GM19372 (cell line): ENCODE measurements around the gene JARID2.

Experiments used
- ATAC-seq: cut with Tn5 transposase; IDR thresholded peaks from one replicate; pipeline ENCODE4 v1.9.1; 2021; ENCODE audit warnings: mild to moderate bottlenecking, low read depth, moderate library complexity; ENCODE audit not compliant: unreplicated experiment

The JARID2 gene

GRCh38 chr6:15496345-15497131, 250.7 kb downstream of the JARID2 start:
- no peak for ATAC-seq

DNA sequence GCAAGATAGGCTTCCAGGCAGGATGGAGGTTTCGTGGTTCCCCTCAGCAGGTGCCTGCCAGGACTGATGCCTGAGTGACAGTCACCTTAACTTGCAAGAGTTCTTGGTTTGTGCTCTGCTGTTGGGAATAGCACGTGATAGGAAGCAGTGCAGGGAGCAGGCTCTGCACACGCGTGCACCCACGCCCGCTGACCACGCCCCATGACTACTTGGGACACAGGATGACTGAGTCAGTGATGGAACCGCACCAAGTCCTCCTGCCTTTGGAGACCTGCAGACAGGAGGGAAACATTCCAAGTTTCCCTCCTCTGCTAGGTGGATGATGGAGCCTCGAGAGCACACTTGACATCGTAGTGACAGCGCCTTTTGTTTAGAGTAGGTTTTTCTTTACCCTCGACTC, 252.8 kb downstream of the JARID2 start:
- no peak for ATAC-seq

DNA sequence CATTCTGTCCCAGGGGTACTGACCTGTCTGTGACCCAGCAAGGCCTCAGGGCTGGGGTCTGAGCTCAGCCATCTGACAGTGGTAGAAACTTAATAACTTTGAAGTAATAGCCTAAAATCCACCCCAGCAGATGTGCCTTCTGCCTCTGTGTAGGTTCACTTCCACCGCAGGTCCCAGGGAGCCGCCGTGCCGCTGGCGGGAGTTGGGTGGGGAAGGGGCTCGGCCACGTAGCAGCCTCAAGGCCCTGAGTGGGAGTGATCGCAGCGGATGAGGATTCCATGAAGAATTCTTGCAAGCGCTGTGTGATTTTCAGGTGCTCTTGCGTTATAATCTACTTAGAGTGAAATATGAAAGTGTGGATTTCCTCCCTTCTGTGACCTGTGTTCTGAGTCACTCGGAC, 253.3 kb downstream of the JARID2 start:
- ATAC-seq, result no peak

GRCh38 chr6:15499591-15499990, 253.7 kb downstream of the JARID2 start:
- no peak for ATAC-seq

DNA sequence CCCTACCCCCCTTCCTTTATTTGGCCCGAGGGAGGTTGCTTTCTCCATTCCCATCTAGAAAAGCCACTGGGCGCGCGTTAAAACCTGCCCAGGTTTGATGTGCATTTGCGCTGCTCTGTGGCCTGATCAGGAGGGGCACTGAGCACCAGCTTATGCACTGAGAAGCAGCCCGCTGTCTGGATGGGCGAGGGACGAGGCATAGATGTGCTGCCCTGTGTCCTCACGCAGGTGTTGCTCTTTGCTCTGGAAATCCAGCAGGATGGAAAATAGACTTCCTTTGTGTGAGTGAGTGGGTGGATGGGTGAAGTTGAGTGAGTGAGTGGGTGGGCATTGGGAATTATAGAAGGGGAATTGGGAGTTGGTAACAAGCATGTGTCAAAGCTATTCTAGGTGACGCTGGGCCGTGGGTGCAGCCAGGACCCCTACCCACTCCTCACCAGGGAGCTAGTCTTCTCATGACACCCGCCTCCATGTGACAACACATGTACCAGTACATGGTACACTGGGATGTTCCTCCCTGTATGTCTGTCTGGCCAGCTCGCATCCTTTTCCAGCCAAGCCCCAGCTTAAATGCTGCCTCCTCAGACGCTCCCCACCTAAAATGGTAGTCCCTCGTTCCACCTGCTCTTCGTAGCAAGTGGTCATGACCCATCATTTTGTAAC, 254.3 kb downstream of the JARID2 start:
- no peak for ATAC-seq

DNA sequence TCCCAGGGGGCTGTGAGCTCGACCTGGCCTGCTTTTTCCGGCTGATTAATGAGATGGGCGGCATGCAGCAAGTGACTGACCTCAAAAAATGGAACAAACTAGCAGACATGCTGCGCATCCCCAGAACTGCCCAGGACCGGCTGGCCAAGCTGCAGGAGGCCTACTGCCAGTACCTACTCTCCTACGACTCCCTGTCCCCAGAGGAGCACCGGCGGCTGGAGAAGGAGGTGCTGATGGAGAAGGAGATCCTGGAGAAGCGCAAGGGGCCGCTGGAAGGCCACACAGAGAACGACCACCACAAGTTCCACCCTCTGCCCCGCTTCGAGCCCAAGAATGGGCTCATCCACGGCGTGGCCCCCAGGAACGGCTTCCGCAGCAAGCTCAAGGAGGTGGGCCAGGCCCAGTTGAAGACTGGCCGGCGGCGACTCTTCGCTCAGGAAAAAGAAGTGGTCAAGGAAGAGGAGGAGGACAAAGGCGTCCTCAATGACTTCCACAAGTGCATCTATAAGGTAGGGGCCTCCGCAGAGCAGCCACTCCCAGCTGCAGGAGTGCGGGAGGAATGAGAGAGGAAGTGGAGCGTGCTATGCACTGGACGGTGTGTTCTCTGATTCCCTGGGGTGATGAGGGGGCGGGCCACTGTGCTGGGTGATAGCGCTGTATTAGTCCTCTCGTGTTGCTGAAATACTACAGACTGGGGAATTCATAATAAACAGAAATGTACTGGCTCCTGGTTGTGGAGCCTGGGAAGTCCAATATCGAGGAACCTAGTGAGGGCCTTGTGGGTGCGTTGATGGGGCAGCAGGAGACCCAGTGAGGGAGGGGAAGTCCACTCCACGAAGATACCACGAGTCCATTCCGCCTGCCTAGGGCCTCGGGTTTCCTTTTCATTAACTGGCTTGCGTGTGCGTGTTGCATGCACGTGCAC, 255.3 kb downstream of the JARID2 start:
- ATAC-seq, result no peak

DNA sequence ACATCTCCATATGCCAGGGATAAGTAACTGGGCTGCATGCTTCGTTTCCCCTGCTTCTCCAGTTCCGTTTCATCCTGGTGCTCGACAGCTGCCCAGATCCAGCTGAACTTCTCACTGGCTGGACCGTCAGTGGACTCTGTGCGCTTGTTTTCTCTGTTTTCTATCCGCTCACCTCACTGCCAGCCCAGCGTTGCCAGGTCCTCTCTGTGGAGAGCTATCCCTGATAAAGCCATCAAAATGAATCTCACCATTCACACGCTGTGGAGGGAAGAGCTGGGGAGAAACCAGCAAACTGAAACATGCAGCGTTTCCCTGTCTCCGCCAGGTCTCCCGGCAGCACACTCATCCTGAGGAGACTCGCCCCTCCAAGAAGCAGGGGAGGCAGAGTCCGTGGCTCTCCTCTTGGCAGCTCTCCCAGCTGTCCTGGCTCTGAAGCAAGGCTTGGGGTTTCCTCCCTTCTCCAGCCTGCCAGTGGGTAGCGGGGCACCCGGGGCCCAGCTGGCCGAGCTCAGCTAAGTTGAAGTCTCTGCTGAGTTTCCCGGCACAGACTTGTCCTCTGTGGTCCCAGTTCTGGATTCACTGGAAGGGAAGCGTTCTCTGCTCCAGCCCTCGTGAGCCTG, 256.1 kb downstream of the JARID2 start:
- ATAC-seq, result no peak

GRCh38 chr6:15502446-15503345, 256.8 kb downstream of the JARID2 start:
- no peak for ATAC-seq

GRCh38 chr6:15503346-15503680, 257.4 kb downstream of the JARID2 start:
- ATAC-seq, result no peak

DNA sequence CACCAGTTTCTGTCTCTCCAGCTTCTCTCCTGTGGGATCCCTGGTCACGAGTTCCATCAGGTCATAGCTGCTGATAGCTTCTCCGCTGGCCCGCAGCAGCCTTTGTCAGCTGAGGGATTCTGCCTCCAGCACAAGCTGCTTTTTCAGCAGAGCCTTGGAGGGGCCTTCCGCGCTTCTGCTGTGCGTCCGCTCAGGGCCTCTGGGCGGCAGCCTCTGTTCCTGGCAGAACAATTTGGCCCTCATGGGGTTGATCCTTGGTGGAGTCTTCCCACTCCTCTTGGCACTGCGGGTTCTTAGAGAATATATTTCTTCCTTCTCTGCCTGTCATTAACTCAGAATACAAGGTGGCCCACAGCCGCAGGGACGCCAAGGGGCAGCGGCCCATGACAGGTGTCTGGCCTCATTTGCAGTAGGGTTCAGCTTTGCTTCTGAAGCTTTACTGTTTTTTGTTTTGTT, 258.2 kb downstream of the JARID2 start:
- no peak for ATAC-seq

- ATAC-seq, result no peak
Measured at GRCh38 chr6:15504581-15505350, 258.9 kb downstream of the JARID2 start.

- ATAC-seq, result no peak
Measured at GRCh38 chr6:15505463-15505918, 259.6 kb downstream of the JARID2 start.

- no peak for ATAC-seq
Measured at GRCh38 chr6:15506066-15506465, 260.2 kb downstream of the JARID2 start.

GRCh38 chr6:15507221-15507620, 261.4 kb downstream of the JARID2 start:
- no peak for ATAC-seq

- ATAC-seq, result no peak
Measured at GRCh38 chr6:15507746-15508145, 261.9 kb downstream of the JARID2 start.

DNA sequence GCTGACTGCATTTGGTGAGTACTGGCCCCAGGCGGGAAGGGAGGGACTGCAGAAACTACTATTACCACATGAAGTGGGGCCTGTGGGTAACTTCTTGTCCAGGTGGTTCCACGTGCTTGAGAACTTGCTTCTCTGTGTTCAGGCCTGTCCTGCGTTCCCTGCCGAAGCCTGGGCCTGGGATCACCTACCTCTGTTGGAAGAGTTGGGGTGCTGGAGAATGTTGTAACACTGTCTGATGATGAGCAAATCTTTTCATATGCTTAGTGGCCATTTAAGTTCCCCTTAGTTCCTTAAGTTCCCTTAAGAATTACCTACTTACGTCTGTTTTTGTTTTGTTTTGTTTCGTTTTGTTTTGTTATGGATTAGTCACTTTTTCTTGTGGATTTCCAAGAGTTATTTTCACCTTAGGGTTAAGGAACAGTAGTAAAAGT, 262.6 kb downstream of the JARID2 start:
- no peak for ATAC-seq

DNA sequence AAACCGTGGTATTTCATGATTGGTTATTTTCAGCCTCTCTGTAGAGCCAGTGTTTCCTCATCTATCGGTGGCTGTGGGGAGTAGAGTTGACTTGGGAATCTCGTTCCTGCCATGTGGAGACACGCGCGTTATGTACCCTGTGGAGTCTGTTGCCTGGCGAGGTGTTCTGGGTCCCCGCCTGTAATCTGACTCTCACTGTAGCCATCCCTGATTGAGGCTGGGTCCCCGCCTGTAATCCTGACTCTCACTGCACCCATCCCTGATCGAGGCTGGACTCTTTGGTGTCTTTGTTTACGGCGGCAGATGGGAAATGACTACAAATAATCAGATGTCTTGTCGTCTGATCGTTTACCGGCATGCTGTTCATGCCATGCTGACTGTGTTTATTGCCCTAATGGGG, 263.1 kb downstream of the JARID2 start:
- ATAC-seq, result no peak

DNA sequence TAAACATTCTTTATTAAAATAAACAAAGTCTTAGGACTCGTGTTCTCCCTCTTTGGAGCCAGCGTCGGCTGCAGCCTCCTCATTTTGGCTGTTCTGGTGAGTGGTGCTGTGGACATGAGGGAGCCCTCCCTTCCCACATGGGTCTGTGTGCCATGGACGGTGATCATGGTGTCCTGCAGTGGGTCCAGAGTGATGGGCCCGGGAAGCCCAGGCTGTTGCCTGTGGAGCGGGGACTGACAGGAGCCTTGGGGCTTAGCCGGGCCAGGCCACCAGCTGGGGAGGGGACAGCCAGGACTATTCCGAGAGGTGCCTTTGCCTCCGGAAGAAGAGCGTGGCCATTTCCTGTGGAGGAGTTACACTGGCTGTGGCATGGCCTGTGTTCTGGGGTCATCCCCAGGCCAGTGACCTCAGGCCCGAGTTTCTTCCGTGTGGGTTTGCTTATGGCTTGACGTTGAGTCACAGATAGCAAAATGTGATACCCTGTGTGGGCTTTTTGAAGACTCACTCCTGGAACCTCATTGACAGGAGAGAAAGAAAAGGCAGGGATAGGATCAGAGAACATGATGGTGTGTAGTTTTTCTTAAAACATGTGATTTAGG, 263.6 kb downstream of the JARID2 start:
- no peak for ATAC-seq
